ENCODE results near the gene ARL10.
"Not testable (repeated sequence)": the region's sequence is repeated elsewhere in the genome, so short reads cannot be mapped to it uniquely, and the experiment has no call there.

The ARL10 gene

DNA sequence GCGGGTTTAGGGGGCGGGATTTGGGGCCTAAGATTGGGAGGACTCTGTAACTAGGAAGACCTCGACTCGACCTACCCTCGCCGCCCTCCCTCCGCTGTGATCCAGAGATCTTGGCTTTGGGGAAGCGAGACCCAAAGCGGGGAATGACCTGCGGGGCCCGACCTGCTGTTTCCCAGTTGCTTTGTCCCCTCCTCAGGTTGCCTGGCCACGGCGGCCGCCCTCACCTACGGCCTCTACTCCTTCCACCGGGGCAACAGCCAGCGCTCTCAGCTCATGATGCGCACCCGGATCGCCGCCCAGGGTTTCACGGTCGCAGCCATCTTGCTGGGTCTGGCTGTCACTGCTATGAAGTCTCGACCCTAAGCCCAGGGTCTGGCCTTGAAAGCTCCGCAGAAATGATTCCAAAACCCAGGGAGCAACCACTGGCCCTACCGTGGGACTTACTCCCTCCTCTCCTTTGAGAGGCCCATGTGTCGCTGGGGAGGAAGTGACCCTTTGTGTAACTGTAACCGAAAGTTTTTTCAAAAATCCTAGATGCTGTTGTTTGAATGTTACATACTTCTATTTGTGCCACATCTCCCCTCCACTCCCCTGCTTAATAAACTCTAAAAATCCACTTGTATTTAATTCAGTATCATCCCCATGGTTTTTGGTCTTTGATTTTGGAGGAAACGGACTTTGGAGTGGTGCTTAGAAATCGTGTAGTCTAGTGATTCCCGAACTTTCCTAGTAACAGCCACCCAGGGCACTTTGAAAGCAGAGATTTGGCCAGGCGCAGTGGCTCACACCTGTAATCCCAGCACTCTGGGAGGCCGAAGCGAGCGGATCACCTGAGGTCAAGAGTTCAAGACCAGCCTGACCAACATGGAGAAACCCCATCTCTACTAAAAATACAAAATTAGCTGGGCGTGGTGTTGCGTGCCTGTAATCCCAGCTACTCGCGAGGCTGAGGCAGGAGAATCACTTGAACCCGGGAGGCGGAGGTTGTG, 24.1 kb downstream of the ARL10 start:
- DNase-seq: no peak

DNA sequence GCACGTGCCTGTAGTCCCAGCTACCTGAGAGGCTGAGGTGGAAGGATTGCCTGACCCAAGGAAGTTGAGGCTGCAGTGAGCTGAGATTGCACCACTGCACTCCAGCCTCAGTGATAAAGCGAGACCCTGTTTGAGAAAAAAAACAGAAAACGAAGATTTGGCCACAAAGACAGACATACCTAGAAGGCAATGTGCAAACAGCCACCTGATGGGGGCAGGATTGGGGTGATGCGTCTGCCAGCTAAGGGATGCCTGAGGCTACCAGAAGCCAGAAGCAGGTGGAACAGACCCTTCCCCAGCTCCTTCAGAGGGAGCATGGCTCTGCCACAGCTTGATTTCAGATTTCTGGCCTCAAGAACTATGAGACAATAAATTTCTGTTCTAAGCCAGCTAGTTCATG, 26.2 kb downstream of the ARL10 start:
- no peak for DNase-seq

DNA sequence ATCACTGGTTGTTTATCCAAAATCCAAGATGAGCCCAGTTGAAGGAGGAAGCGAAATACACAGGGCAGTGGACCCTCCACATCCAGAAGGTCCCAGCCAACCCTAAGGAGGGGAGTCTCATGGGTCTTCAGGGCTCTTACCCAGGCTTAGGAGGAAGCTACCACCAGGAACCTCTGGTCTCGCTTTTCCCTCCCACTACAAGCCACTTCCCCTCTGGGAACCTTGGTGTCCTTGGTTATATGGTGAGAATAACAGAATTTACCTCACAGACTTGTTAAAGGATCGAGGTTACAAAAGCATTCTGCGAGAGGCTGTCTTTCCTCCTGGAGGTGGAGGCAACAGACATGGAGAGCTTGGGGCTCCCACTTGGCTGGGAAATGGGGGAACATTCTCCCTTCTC, 26.7 kb downstream of the ARL10 start:
- DNase-seq: no peak

DNA sequence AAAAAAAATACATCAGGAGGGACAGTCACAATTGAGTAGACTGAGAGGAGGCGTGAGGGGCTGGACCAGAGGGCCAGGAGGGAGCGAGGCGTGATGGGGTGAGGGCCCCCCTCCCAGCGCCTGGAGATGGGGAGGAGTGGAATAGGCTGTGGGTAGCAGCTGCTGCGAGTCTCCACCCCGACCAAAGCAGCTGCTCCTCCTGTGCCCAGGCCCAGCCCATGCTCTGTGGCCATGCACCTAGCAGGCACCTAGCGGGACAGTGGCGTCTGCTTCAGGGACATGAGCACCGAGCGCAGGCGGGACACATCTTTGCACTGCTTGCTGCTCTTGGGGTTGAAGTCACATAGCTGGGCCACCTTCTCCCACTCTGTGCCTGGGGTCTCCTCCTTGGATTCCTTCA, 27.2 kb downstream of the ARL10 start:
- DNase-seq: no peak

GRCh38 chr5:176394096-176394495, 28.8 kb downstream of the ARL10 start:
- DNase-seq: no peak

GRCh38 chr5:176394881-176395675, 29.8 kb downstream of the ARL10 start:
- DNase-seq: no peak

- DNase-seq: no peak
Observed at GRCh38 chr5:176396330-176396729, 31.0 kb downstream of the ARL10 start.

GRCh38 chr5:176397736-176398420, 32.6 kb downstream of the ARL10 start:
- DNase-seq: no peak

DNA sequence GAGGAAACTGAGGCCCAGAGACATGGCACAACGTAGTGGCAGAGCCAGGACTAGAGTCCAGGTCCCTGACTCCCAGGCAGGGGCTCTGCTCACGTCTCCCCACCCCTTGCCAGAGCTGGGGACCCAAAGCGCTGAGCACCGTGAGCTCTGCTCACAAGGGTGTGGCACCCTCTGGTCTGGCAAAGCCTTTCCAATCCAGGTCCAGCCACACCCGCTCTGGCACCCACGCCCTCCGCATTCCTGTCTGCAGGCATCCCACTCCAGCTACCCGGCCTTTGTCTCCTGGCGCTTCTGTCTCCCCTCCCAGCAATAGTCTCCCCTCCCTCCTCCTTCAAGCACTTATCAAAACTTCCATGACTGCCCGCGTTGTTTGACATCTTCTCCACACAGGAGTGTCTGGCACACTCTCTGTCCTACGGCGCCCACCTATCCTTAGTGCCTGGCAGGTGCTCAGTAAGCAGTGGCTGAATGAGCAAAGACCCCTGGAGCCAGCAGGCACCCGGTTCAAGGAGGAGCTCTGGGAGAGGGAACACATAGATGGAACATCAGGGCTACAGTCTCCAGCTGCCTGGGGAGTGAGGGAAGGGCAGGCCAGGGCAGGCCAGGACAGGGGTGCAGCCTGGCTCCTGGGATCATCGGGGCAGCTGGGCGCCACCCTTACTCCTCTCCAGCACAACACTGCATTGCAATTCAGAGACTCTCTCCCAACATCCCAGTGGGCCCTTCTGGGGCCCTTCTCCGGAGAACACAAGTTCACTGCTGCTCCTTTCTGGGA, 35.3 kb downstream of the ARL10 start:
- DNase-seq: no peak

DNA sequence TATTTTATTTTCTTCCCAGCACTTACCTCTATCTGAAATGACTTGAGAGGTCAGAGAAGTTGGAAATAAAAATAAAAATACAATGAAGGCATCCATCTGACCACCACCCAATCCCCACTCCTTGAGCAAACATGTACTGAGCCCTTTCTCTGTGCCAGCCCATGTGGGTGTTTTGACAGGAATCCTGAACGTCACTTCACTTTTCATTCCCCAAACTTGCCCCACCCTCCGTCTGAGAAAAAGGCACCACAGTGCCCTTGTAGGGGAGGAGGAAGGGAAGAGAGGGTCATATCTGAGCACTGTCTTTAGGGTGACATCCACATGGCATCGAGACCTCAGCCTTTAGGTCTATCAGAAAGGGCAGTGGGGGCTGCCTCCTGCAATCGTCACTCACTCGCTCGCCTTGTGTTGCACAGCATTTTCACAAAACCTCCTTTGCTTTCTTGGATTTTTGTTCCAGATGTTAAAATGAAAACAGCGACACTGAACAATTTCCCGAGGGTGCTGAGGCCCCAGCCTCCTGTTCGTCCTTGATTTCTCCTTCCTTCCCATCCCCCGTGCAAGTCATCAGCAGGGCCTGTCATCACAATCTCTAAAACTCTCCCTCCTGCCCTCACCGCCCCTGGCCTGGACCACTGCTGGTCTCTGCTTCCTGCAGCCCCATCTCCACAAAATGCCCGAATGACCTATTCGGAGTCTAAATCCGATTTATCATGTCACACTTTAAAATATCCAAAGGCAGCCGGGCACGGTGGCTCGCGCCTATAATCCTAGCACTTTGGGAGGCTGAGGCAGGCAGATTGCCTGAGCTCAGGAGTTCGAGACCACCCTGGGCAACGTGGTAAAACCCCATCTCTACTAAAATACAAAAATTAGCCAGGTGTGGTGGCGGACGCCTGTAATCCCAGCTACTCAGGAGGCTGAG, 36.3 kb downstream of the ARL10 start:
- DNase-seq: no peak

GRCh38 chr5:176405656-176406435, 40.6 kb downstream of the ARL10 start:
- no peak for DNase-seq

DNA sequence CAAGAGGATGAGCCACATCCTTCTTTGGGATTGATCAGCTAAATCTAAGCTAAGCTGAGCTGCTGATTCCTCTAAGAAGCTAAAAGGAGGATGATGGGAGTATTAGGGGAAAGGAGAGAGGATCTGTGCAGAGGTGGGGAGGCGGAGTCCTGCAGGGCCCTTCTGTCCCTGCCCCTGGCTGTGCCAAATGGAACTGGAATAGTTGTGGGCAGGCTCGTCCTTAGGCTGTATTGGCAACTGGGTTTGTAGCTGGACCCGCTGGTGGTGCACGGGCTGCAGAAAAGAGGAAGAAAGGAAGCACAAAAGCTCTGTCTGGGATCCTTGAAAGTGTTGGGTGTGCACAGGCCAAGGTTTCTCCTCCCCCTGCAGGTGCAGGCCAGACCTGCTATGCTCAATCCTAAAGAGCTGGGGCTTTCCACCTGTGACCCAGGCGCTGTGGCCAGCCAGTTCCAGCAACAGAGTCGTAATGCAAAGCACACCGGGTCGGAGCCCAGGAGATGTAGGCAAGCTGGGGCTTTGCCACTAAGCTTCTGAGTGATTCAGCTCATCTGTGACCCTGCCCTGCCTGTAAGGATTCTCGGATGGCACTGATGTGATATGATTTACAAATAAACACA, 41.3 kb downstream of the ARL10 start:
- DNase-seq: no peak

GRCh38 chr5:176407456-176408251, 42.4 kb downstream of the ARL10 start:
- DNase-seq: no peak

DNA sequence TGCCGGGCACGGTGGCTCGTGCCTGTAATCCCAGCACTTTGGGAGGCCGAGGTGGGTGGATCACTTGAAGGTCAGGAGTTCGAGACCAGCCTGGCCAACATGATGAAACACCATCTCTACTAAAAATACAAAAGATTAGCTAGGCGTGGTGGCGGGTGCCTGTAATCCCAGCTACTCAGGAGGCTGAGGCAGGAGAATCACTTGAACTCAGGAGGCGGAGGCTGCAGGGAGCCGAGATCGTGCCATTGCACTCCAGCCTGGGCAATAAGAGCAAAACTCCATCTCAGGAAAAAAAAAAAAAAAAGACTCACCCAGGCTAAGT, 42.9 kb downstream of the ARL10 start:
- not testable (repeated sequence) for DNase-seq

GRCh38 chr5:176408590-176408989, 43.3 kb downstream of the ARL10 start:
- DNase-seq: no peak

DNA sequence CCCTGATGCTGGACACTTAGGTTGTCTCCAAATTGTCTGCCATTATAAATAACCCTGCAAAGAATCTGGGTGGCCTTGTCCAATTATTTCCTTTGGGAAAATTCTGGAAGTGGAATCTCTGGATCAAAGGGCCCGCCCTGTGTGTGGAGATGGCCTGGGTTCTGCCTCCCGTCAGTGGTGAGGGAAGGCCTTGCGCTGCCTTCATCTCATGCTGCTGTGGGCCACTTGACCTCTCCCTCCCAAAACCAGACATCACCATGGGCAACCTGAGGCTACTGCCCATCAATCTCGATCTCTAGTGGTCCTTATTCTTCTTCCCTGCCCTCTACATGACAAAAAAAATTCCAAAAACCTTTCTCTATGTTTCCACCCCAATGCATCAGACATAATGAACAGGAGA, 44.5 kb downstream of the ARL10 start:
- DNase-seq: no peak

DNA sequence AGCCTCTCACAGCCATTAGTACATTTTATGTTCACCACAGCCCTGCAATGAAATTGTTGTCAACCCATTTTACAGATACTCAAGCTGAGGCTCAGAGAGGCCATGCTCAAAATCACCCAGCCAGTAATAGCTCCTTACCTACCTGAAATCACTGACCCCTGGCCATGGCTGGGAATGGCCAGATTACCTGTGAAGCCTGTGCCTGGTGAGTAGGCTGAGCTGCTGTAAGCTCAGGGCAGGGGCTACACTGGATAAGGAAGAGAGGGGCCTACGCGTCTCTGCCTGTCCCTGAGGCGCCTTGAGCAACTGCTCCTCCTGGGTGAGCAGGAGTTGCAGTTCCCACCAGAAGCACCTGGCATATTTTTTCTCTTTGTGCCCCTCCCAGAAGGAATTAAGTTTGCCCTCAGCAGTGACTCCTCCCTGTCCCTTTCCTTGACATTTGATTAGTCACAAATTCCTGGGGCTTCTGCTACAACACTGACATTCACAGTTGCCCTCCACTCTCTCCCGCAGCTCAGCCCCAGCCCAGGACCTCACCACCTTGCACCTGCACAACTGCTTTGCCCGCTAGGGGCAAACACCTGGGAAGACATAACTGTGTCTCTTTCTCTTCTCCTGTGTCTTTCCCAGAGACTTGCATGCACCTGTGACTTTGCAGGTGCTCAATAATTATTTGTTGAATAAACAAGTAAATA, 45.3 kb downstream of the ARL10 start:
- DNase-seq: no peak

DNA sequence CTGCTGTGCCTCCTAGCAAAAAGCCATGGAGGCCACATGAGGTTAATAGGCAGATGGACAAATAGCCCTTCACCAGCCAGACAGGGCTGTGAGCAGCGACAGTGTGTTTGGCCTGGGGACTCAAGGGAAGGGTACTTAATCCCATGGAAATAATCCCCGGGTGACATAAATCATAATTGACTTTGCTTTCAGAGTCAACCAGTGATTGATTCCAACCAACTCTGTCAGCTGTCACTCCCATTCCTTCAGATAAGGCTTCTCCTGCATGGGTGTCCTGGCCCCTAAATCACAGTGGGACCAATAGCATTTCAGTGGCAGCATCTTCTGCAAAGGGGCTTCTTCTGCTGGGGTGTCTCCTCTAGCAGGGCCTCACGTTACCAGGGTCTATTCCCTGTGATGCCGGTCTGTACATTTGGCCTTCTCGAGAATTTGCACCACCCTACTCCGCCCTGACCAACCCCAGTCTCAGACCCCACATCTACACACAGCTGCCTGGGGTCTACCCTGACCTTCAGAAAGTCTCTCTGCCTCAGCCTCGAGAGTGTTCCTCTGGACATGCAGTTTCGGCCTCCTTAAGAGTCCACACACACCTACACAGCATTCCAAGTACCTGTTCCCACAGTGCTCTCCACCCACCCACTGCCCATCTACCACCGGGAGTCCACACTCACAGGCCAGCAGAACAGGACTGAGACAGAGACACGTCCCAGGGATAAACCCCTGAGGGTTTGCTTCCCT, 47.4 kb downstream of the ARL10 start:
- DNase-seq: no peak

Measured in NK-92 treated with Interleukin-12 subunit alpha and Interleukin-12 subunit beta, amount 100 ng/mL, for 24 hours (cell line).